Activated CD4-positive, alpha-beta T cell treated with anti-CD3 and anti-CD28 coated beads, Interleukin-2, amount 10 ng/mL, durations not matched to agents 7 days and 5 days (primary cell): ENCODE results near the gene RMND5B. TPM values are rescaled to one million over a fixed set of nuclear protein-coding genes. Genes with fewer than 3 reads are reported as not detected.

ENCODE experiments used
- CTCF ChIA-PET: fragments of 350-600 bp; sonication (Branson Sonifier 250); formaldehyde crosslinking; loops from one replicate; lab custom pipeline; 2021; ENCODE audit warnings: antibody characterized with exemption; lab: Charles Lee
- POLR2A ChIA-PET: fragments of 350-600 bp; sonication (Branson Sonifier 250); formaldehyde crosslinking; loops from one replicate; lab custom pipeline; 2021; ENCODE audit warnings: antibody characterized with exemption; lab: Charles Lee
- DNase-seq: peaks from one replicate; pipeline ENCODE4 v3.0.0-alpha.2; 2020
- H3K27ac Mint-ChIP-seq: one replicate; pipeline ENCODE4 v1.8.0; 2021; ENCODE audit warnings: mild to moderate bottlenecking, moderate library complexity, mixed read lengths
- H3K27me3 Mint-ChIP-seq: one replicate; pipeline ENCODE4 v1.8.0; 2021; ENCODE audit warnings: mixed read lengths
- H3K36me3 Mint-ChIP-seq: one replicate; pipeline ENCODE4 v1.8.0; 2021; ENCODE audit warnings: low read depth, mixed read lengths
- H3K4me1 Mint-ChIP-seq: one replicate; pipeline ENCODE4 v1.8.0; 2021; ENCODE audit warnings: mixed read lengths
- H3K4me3 Mint-ChIP-seq: one replicate; pipeline ENCODE4 v1.8.0; 2021; ENCODE audit warnings: mild to moderate bottlenecking, moderate library complexity, mixed read lengths
- H3K9me3 Mint-ChIP-seq: one replicate; pipeline ENCODE4 v1.8.0; 2021; ENCODE audit warnings: mixed read lengths
- total RNA-seq, 2 experiments: library from RNA; stranded (reverse); gene quantifications; one replicate each; pipeline ENCODE4 v1.2.3, GENCODE V29; 2021

Gene RMND5B
- total RNA-seq, 2 experiments from 2014 or later: 21.4 to 22.7 TPM

DNA sequence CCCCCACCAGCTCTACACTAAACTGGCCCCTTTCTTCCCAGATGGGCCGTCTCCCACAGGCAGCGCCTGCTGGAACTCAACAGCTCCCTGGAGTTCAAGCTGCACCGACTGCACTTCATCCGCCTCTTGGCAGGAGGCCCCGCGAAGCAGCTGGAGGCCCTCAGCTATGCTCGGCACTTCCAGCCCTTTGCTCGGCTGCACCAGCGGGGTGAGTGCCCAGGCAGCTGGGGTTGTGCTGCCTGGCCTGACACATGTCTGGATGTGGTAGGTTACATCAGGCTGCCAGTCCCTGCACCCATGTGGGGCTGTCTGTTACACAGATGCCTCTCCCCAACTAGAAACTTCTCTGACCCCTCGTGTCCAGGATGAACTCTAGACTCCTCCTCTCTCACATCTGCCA, 13.1 kb downstream of the RMND5B start:
- CTCF ChIA-PET: interaction anchor here (0.8 to 2.3 kb wide), 6 partner anchors 8 to 67 kb away, joined by 3 to 21 read pairs (median 4); no protein-coding TSS in a partner anchor
- POLR2A ChIA-PET: no interaction called here
- Mint-ChIP-seq H3K9me3 (no peaks in the 10 kb centered on the region), H3K36me3 (peaks cover 31% of the 10 kb centered on the region), H3K4me3 (no peak overlapping the region), H3K27ac (no peak overlapping the region), H3K27me3 (no peaks in the 10 kb centered on the region), H3K4me1 (peaks cover 5% of the 10 kb centered on the region)
- DNase-seq: no peak

DNA sequence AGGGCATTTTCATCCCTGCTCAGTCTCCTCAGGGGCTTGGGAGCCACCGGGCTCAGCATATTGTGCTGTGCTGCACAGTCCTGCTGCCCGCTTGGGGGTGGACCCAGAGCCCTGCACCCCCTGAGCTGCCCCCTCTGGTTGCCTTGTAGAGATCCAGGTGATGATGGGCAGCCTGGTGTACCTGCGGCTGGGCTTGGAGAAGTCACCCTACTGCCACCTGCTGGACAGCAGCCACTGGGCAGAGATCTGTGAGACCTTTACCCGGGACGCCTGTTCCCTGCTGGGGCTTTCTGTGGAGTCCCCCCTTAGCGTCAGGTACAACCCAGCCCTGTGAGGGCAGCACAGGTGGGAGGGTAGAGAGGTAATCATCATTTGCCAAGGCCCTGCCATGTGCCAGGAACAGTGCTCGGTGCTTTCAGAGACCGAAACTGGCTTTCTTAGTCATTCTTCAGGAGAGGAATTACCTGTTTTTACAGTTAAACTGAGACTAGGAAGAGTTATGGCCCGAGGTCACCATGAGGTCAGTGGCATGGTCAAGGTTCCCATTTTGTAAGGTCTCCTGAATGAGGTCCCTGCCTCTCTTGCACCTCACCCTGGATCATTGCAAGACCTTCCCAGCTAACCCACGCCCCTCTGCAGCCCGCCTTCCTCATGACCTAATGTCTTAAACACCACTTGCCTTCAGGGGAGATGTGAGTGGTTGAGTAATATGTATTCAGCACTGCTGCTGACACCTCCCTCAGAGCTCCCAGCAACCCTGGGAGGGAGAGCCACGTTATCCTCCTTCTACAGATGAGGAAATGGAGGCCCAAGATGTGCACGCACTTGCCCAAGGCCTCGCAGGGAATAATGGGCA, 15.4 kb downstream of the RMND5B start:
- Mint-ChIP-seq H3K4me3 (no peak overlapping the region), H3K27me3 (no peaks in the 10 kb centered on the region), H3K9me3 (no peaks in the 10 kb centered on the region), H3K36me3 (peaks cover 43% of the 10 kb centered on the region), H3K4me1 (peaks cover 27% of the 10 kb centered on the region), H3K27ac (no peak overlapping the region)
- peak; percentile 77 for DNase-seq
- POLR2A ChIA-PET: no interaction called here
- CTCF ChIA-PET: interaction anchor here (0.9 to 4.1 kb wide), 8 partner anchors 10 to 71 kb away, joined by 3 to 22 read pairs (median 6); no protein-coding TSS in a partner anchor

DNA sequence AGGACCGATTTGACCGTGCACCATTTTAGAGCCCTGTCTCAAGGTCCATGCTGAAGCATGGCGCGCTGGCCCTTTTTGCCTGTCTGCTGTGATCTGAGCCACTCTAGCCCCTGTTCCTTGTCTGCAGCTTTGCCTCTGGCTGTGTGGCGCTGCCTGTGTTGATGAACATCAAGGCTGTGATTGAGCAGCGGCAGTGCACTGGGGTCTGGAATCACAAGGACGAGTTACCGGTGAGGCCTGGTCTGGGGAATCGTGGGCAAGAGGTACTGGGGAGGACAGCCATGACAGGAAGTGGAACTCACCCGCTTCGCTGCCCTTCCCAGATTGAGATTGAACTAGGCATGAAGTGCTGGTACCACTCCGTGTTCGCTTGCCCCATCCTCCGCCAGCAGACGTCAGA, 16.6 kb downstream of the RMND5B start:
- CTCF ChIA-PET: interaction anchor here (1.8 to 4.1 kb wide), 3 partner anchors 26 to 72 kb away, joined by 7 to 22 read pairs (median 16); no protein-coding TSS in a partner anchor
- Mint-ChIP-seq H3K36me3 (peaks cover 49% of the 10 kb centered on the region), H3K9me3 (no peaks in the 10 kb centered on the region), H3K4me1 (peaks cover 38% of the 10 kb centered on the region), H3K27me3 (no peaks in the 10 kb centered on the region), H3K27ac (no peak overlapping the region), H3K4me3 (no peak overlapping the region)
- DNase-seq: no peak
- POLR2A ChIA-PET: no interaction called here

DNA sequence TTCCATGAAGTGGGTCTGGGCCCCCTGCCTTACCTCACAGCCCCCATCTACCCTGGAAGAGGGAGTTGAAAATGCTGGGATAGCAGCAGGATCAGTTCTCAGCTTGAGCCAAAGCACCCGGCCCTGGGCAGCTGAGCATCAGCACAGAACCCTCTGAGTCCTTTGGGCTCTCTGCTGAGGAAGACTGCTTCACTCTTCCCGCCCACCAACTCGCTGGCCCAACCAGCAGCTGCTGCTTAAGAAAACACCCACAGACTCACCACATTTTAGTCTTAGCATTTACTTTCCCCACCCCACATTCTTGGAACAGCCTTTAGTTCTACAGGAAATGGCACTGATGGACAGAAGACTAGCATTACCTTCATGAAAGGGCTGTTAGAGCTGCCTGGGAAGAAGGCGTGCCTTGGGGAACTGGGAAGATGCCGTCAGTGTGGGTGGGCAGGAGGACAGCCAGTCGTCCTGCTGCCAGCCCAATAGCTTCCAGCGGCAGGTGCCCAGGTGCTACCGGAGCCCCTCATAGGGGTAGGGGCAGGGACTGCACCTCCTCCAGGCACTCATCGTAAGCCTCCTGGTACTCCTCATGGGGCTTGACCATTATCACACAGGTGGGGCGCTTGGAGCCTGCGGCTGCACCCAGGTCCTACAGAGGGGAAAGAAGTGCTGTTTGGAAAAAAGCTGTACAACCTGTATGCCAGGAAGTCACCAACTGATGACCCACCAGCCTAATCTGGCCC, 18.6 kb downstream of the RMND5B start:
- Mint-ChIP-seq H3K27ac (peak overlapping the region; percentile 28), H3K4me3 (no peak overlapping the region), H3K27me3 (no peaks in the 10 kb centered on the region), H3K9me3 (no peaks in the 10 kb centered on the region), H3K36me3 (peaks cover 51% of the 10 kb centered on the region), H3K4me1 (peaks cover 50% of the 10 kb centered on the region)
- POLR2A ChIA-PET: no interaction called here
- CTCF ChIA-PET: interaction anchor here (0.6 to 4.7 kb wide), 7 partner anchors 8 to 73 kb away, joined by 3 to 16 read pairs (median 3); partner anchors contain the start of gene RMND5B
- no peak for DNase-seq

DNA sequence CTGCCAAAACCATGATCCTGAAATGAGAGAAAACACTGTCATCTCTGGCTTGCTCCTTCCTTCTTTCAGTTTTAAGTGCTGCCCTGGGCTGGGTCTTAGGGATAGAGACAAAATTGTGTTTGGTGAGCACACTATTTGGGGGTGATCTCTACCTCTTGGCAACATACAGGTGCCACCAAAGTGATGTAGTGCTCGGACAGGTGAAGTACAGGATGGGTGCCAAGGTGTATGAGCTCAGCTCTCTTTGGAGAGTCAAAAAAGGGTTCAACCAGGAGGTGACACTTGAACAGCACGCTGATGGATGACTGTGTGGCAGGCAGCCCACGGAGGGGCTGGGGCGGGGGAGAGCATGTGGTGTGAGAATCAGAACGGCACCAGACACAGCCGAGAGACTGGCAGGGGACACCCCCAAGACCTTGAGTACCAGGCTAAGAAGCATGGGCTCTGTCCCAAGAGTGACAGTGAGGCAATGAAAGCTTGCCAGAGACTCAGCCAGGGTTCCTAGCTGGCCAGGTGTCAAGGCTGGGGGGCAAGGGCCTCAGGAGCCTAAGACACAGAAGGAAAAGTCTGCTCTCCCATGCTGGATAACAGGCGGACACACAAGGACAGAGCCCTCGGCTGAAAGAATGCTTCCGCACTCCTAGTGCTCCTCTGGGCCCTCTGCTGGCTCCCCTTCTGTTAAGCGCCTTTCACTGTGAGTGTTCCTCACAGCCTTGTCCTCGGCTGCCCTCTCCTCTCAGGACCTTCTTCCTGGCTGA, 20.3 kb downstream of the RMND5B start:
- ChIA-PET CTCF (interaction anchor here (4.7 kb wide), 1 partner anchor 75 kb away, joined by 16 read pairs; no protein-coding TSS in a partner anchor), POLR2A (interaction anchor here (0.5 kb wide), 1 partner anchor 20 kb away, joined by 3 read pairs; the partner anchor contains the start of gene RMND5B)
- peak overlapping the region; percentile 58 for H3K27ac Mint-ChIP-seq
- peak overlapping the region; percentile 43 for H3K4me3 Mint-ChIP-seq
- peaks cover 45% of the 10 kb centered on the region for H3K36me3 Mint-ChIP-seq
- no peak for DNase-seq
- no peaks in the 10 kb centered on the region for H3K9me3 Mint-ChIP-seq
- peaks cover 50% of the 10 kb centered on the region for H3K4me1 Mint-ChIP-seq
- no peaks in the 10 kb centered on the region for H3K27me3 Mint-ChIP-seq

DNA sequence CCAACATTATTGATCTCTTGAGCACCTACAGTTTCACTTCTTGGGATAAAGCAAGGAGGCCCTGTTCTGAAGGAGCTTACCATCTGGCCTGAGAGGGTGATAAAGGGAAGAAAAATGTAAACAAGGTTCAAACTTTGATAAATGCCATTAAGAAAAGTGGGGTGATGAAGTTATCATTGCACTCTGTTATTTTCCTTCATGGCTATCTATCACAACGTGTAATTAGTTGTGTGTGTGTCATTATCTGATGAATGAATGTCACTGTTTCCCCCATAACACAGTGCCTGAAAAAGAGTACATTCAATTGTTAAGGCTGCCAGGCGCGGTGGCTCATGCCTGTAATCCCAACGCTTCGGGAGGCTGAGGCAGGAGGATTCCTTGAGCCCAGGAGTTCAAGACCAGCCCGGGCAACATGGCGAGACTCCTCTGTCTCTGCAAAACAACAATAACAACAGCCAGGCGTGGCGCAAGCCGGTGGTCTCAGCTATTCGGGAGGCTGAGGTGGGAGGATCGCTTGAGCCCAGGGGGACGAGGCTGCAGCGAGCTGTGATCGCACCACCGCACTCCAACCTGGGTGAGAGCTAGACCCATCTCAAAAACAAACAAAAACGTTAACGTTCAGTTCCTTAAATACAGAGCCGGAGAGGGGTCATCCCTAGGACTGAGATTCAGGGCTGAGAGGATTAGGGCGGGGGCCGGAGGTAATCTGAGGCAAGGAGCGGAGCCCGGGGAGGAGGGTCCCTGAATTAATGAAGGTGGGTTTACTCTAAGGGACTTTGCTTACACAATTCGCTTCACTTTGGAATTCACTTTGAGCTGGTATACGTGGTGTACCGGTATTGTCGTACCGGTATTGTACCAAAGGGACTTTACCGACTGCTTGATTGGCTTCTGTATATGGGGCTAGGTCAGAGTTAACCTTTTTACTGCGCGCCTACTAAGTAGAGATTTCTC, 22.0 kb downstream of the RMND5B start:
- POLR2A ChIA-PET: interaction anchor here (0.6 kb wide), 2 partner anchors 76 to 689 kb away, joined by 3 read pairs; no protein-coding TSS in a partner anchor
- CTCF ChIA-PET: interaction anchor here (0.9 to 4.7 kb wide), 7 partner anchors 9 to 77 kb away, joined by 3 to 16 read pairs (median 5); no protein-coding TSS in a partner anchor

DNA sequence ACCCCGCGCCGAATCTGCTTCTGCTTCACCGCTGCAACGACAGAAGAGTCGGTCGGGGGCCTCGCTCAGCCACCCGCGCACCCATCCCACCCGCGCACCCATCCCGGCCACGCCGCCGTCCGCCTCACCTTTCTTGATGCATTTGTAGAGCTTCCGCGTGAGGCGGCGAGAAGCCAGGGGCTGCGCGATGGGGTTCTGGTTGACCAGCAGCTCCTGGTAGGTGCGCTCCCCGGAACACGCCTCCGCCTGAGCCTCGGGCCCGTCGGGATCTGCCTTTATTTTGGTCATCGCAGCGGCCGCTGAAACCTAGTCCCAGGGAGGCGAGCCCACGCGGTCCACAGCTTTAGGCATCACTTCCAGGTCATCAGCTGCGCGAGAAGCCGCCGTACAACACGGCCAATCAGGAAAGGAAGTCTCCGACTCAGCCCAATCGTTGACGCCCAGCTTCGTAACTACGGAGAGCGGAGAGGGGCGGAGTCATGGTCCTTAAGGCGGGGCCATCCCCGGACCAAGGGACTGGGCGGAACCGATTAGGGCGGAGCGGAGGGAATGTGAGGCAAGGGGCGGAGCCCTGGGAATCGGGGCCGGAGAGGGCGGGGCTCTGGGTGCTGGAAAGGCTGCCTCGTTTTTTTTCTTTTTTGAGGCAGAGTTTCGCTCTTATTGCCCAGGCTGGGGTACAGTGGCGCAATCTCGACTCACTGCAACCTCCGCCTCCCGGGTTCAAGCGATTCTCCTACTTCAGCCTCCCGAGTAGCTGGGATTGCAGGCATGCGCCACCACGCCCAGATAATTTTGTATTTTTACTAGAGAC, 22.9 kb downstream of the RMND5B start, which contains the start of gene NHP2:
TSS of gene NHP2 (minus strand) at position 356 of the 811 bp plus-strand sequence. CDS start at position 288, 68 bp downstream.
- ChIA-PET CTCF (interaction anchor here (0.9 to 2.5 kb wide), 5 partner anchors 10 to 78 kb away, joined by 3 to 8 read pairs (median 5); no protein-coding TSS in a partner anchor), POLR2A (interaction anchor here (0.6 to 0.8 kb wide), 3 partner anchors 11 to 690 kb away, joined by 3 read pairs; no protein-coding TSS in a partner anchor)
- peak; percentile 98 for DNase-seq
- Mint-ChIP-seq H3K9me3 (no peaks in the 10 kb centered on the region), H3K36me3 (peaks cover 29% of the 10 kb centered on the region), H3K27ac (peak within 1 kb of the TSS; percentile 92), H3K4me3 (peak within 1 kb of the TSS; percentile 94), H3K4me1 (peaks cover 46% of the 10 kb centered on the region), H3K27me3 (no peaks in the 10 kb centered on the region)

More for the DNA sequence above, 22.0 kb downstream of the RMND5B start:
- H3K36me3 Mint-ChIP-seq: peaks cover 38% of the 10 kb centered on the region
- H3K4me1 Mint-ChIP-seq: peaks cover 50% of the 10 kb centered on the region
- no peaks in the 10 kb centered on the region for H3K9me3 Mint-ChIP-seq
- no peaks in the 10 kb centered on the region for H3K27me3 Mint-ChIP-seq
- DNase-seq: no peak
- peak overlapping the region; percentile 94 for H3K4me3 Mint-ChIP-seq
- peak overlapping the region; percentile 92 for H3K27ac Mint-ChIP-seq

DNA sequence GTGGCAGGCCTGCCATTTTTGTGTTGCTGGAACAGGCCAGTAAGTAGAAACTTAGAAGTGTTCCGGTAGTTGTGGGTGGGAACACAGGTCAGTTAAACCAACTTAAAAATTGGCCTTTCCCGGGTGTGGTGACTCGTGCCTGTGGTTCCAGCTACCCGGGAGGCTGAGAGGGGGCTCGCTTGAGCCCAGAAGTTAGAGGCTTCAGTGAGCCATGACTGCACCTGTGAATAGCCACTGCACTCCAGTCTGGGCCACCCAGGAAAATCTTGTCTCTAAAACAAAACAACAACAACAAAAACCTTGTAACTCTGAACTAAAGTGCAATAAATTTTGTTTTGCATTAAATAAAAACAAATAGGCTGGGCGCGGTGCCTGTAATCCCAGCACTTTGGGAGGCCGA, 24.3 kb downstream of the RMND5B start:
- no peak overlapping the region for H3K4me3 Mint-ChIP-seq
- ChIA-PET CTCF (interaction anchor here (0.6 to 4.6 kb wide), 2 partner anchors 79 to 187 kb away, joined by 3 to 25 read pairs; no protein-coding TSS in a partner anchor), POLR2A (interaction anchor here (0.7 kb wide), 1 partner anchor 684 kb away, joined by 4 read pairs; no protein-coding TSS in a partner anchor)
- H3K27ac Mint-ChIP-seq: no peak overlapping the region
- H3K36me3 Mint-ChIP-seq: peaks cover 21% of the 10 kb centered on the region
- H3K9me3 Mint-ChIP-seq: no peaks in the 10 kb centered on the region
- no peaks in the 10 kb centered on the region for H3K27me3 Mint-ChIP-seq
- peaks cover 33% of the 10 kb centered on the region for H3K4me1 Mint-ChIP-seq
- DNase-seq: no peak

DNA sequence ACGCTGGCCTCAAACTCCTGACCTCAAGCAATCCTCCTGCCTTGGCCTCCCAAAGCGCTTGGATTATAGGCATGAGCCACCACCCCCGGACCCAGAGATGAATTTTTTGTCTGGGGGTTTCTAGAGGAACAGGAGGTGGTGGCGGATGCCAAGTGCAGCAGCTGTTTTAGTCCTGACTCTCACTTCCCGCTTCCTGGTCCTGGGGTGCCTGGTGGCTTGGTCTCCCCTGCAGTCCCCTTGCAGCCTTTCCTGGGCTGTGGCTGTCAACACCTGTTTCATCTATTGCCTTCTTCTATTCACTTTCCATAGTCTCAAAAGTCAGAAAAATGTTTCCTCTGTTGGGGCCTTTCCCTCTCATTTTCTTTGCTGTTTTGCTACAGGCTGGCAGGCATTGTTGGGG, 29.4 kb downstream of the RMND5B start:
- Mint-ChIP-seq H3K27ac (no peak overlapping the region), H3K4me3 (no peak overlapping the region), H3K4me1 (peaks cover 10% of the 10 kb centered on the region), H3K27me3 (peaks cover 15% of the 10 kb centered on the region), H3K36me3 (no peaks in the 10 kb centered on the region), H3K9me3 (no peaks in the 10 kb centered on the region)
- POLR2A ChIA-PET: no interaction called here
- DNase-seq: no peak
- CTCF ChIA-PET: interaction anchor here (1.0 kb wide), 1 partner anchor 10 kb away, joined by 3 read pairs; no protein-coding TSS in a partner anchor

DNA sequence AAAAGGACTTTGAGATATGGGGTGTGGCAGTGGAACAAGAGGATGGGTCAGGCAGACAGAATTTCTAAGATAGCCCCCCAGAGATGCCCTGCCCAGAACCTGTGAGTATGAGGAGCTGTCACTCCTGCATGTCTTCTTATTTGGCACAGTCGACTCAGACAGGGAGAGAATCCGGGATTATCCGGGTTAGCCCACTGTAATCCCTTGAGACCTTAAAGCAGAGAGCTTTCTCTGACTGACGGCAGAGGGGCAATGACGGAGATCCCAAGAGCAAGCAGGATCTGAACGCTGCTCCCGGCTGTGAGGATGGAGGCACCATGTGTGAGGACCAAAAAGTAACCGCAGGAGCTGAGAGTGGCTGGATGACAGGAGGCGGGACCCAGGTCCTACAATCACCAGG, 31.7 kb downstream of the RMND5B start:
- Mint-ChIP-seq H3K27ac (no peak overlapping the region), H3K4me3 (no peak overlapping the region), H3K36me3 (no peaks in the 10 kb centered on the region), H3K9me3 (no peaks in the 10 kb centered on the region), H3K27me3 (peaks cover 23% of the 10 kb centered on the region), H3K4me1 (peaks cover 10% of the 10 kb centered on the region)
- no peak for DNase-seq
- CTCF ChIA-PET: interaction anchor here (1.7 kb wide), 1 partner anchor 87 kb away, joined by 11 read pairs; no protein-coding TSS in a partner anchor
- POLR2A ChIA-PET: no interaction called here
